HepG2 (cell line): ENCODE data around the gene TMEM253. TPM values are rescaled to one million over a fixed set of nuclear protein-coding genes. Genes with fewer than 3 reads are reported as not detected.

Experiments
- ASH2L ChIP-seq: fragments of 300-600, 200-600 bp; sonication (generic); IDR thresholded peaks from 2 replicates; pipeline ENCODE4 v1.7.0; 2017; ENCODE audit warnings: low read depth, mild to moderate bottlenecking, moderate library complexity, mixed read lengths, low read length; ENCODE audit not compliant: insufficient read length
- ATF7-NPFF ChIP-seq: sonication (generic); formaldehyde crosslinking; IDR thresholded peaks from 2 replicates; pipeline ENCODE4 v1.8.1; 2023; ENCODE audit warnings: mild to moderate bottlenecking, low read depth, missing genetic modification reagents, moderate library complexity
- ELF3 ChIP-seq: IDR thresholded peaks from 2 replicates; pipeline ENCODE4 v1.6.1; 2016; ENCODE audit warnings: missing genetic modification reagents, missing compliant biosample characterization
- FOXA1 ChIP-seq, 2 experiments: fragments of 450-650 bp in 1 of 2; sonication (generic) in 1 of 2; formaldehyde crosslinking in 1 of 2; IDR thresholded peaks; 2 replicates each; pipeline versions ENCODE4 v1.4.0 to v1.6.1; 2016 to 2020; ENCODE audit warnings: missing genetic modification reagents in 1 of 2
- HDAC6 ChIP-seq: fragments of 200-600 bp; sonication (generic); IDR thresholded peaks from 2 replicates; pipeline ENCODE4 v1.7.0; 2017; ENCODE audit warnings: mild to moderate bottlenecking, antibody characterized with exemption, low read length, low read depth
- JDP2 ChIP-seq: sonication (generic); formaldehyde crosslinking; IDR thresholded peaks from 2 replicates; pipeline ENCODE4 v1.8.1; 2022; ENCODE audit warnings: missing genetic modification reagents, borderline replicate concordance
- KMT2A ChIP-seq: sonication (generic); formaldehyde crosslinking; IDR thresholded peaks from 2 replicates; pipeline ENCODE4 v1.4.0; 2020; ENCODE audit warnings: missing genetic modification reagents
- LCORL ChIP-seq, 2 experiments: fragments of 450-650 bp in 1 of 2; sonication (generic) in 1 of 2; formaldehyde crosslinking in 1 of 2; IDR thresholded peaks; 2 replicates each; pipeline versions ENCODE4 v1.5.0 to v1.6.1; 2017 to 2020; ENCODE audit warnings: antibody characterized with exemption in 1 of 2, missing genetic modification reagents in 1 of 2
- MAZ ChIP-seq, 2 experiments: sonication (generic) in 1 of 2; formaldehyde crosslinking in 1 of 2; IDR thresholded peaks; 2 replicates each; pipeline versions ENCODE4 v1.5.0 to v1.6.1; 2012 to 2020; ENCODE audit warnings: low read depth in 2 of 2, mild to moderate bottlenecking in 2 of 2, borderline replicate concordance in 1 of 2, improper control_type of control experiment in 1 of 2, low read length in 1 of 2, missing genetic modification reagents in 1 of 2, moderate library complexity in 1 of 2
- MIER3 ChIP-seq: IDR thresholded peaks from 2 replicates; pipeline ENCODE4 v1.6.1; 2016; ENCODE audit warnings: missing compliant biosample characterization, borderline replicate concordance
- REPIN1 ChIP-seq: sonication (generic); formaldehyde crosslinking; IDR thresholded peaks from 2 replicates; pipeline ENCODE4 v1.8.0; 2022; ENCODE audit warnings: missing genetic modification reagents, low read depth, mild to moderate bottlenecking, borderline replicate concordance
- SIN3A ChIP-seq: IDR thresholded peaks from 2 replicates; pipeline ENCODE4 v1.6.1; 2011; ENCODE audit warnings: low read depth, mild to moderate bottlenecking, control low read depth, low read length, borderline replicate concordance
- ZBTB1 ChIP-seq: sonication (generic); formaldehyde crosslinking; IDR thresholded peaks from 2 replicates; pipeline ENCODE4 v1.4.0; 2020; ENCODE audit warnings: missing genetic modification reagents, borderline replicate concordance
- ZKSCAN8 ChIP-seq: IDR thresholded peaks from 2 replicates; pipeline ENCODE4 v1.6.1; 2016; ENCODE audit warnings: borderline replicate concordance, missing genetic modification reagents, missing compliant biosample characterization
- ZMAT3 ChIP-seq: sonication (generic); formaldehyde crosslinking; conservative IDR thresholded peaks from 2 replicates; pipeline ENCODE4 v1.7.0; 2021; ENCODE audit warnings: missing genetic modification reagents
- ZNF562 ChIP-seq: sonication (generic); formaldehyde crosslinking; IDR thresholded peaks from 2 replicates; pipeline ENCODE4 v1.8.0; 2022; ENCODE audit warnings: missing genetic modification reagents, borderline replicate concordance
- ZNF747 ChIP-seq: sonication (generic); formaldehyde crosslinking; IDR thresholded peaks from 2 replicates; pipeline ENCODE4 v1.8.1; 2023; ENCODE audit warnings: missing genetic modification reagents, mild to moderate bottlenecking, borderline replicate concordance
- ZSCAN12 ChIP-seq: sonication (generic); formaldehyde crosslinking; IDR thresholded peaks from 2 replicates; pipeline ENCODE4 v1.9.0; 2021; ENCODE audit warnings: mild to moderate bottlenecking, missing genetic modification reagents
- polyA plus RNA-seq, 8 experiments: library from polyadenylated mRNA; depleted of rRNA in 3 of 8; stranded (reverse) in 7 of 8; unstranded in 1 of 8; fragments of >200 nt; fragmentation: Illumina TruSeq in 4 of 8; extraction: Trizol in 4 of 8; gene quantifications; 2 replicates each; pipeline versions ENCODE4 v1.2.1 to v1.2.3, GENCODE V29; 2011 to 2016; ENCODE audit warnings: low read depth in 4 of 8, missing spikeins in 1 of 8, mixed read lengths in 1 of 8; ENCODE audit not compliant: insufficient read depth in 1 of 8
- total RNA-seq, 5 experiments: library from RNA; depleted of rRNA; stranded (reverse); fragments of >200 nt; fragmentation: Illumina TruSeq; extraction: Trizol; gene quantifications; 2 replicates each; pipeline ENCODE4 v1.2.3, GENCODE V29; 2016; ENCODE audit warnings: low read depth in 1 of 5
- TF ChIP-seq, protein P1 (sequence below): sonication (generic); formaldehyde crosslinking; IDR thresholded peaks from 2 replicates; pipeline ENCODE4 v1.4.0; 2020; ENCODE audit warnings: missing genetic modification reagents, borderline replicate concordance
- TF ChIP-seq, protein P2 (sequence below): sonication (generic); formaldehyde crosslinking; IDR thresholded peaks from 2 replicates; pipeline ENCODE4 v1.4.0; 2020; ENCODE audit warnings: mild to moderate bottlenecking, low read depth, missing genetic modification reagents

Gene TMEM253
- total and polyA plus RNA-seq, 2 of the 13 experiments (the other 11 are each of a cell fraction or from before 2014, with no cell fraction given) = 0.29 to 0.45 TPM

DNA sequence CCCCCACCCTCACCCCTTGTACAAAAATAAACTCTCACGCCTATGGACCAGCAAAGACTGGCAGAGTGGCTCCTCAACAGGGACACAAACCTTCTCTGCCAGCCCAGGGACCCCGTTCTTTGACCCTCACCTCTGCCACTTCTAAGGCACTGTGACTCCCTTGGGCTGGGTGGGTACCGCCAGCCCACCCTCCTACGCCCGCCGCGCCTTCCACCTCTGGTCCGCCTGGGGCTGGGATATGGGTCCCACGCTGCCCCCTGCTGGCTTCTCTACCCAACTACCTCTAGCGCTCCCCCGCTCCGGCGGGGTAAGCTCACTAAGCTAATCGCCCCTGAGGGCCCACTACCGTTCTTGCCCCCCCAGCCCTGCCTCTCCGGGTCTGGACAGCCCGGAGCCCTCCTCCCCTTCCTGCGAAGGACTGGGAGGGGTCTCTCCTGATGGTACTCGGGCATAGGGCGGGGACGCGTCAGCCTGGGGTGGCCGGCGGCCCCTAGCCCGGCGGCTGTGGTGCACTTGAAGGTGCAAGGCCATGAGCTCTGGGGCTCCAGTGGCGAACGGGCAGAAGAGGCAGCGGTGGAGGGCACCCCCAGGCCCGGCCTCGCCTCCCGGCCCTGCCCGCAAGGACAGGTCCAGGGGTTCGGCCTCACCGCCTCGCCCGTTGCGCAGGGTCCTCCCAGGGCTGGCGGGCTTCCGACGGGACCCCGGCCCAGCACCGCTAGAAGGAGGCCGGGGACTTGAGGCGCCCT, 10.5 kb upstream of the TMEM253 start (continued):
- TF ChIP-seq FOXA1 (IDR thresholded peaks at IDR 0.05) = no peak
- TF ChIP-seq FOXA1 (CRISPR knock-in tag; IDR thresholded peaks at IDR 0.05) = 0 out of 2 replicates have a peak, but pooled peaks have one; percentile 14
- no peak for TF ChIP-seq LCORL (IDR thresholded peaks at IDR 0.05)
- 0 out of 2 replicates have a peak, but pooled peaks have one; percentile 11 for TF ChIP-seq LCORL (CRISPR knock-in tag; IDR thresholded peaks at IDR 0.05)
- TF ChIP-seq MAZ (IDR thresholded peaks at IDR 0.05; ENCODE audit: borderline replicate concordance, low read depth, low read length) = no peak
- no peak for TF ChIP-seq MAZ (CRISPR knock-in tag; IDR thresholded peaks at IDR 0.05; ENCODE audit: low read depth)
- TF ChIP-seq ATF7-NPFF (CRISPR knock-in tag) = peak; percentile 25; the same call in 1 of the 2 replicates
- 0 out of 2 replicates have a peak, but pooled peaks have one; percentile 28 for TF ChIP-seq ZMAT3
- no peak for TF ChIP-seq ASH2L
- TF ChIP-seq MIER3 = no peak
- no peak for TF ChIP-seq ELF3 (CRISPR knock-in tag)
- TF ChIP-seq KMT2A (CRISPR knock-in tag) = no peak
- no peak for TF ChIP-seq JDP2 (CRISPR knock-in tag)
- no peak for TF ChIP-seq HDAC6
- TF ChIP-seq, protein P1, sequence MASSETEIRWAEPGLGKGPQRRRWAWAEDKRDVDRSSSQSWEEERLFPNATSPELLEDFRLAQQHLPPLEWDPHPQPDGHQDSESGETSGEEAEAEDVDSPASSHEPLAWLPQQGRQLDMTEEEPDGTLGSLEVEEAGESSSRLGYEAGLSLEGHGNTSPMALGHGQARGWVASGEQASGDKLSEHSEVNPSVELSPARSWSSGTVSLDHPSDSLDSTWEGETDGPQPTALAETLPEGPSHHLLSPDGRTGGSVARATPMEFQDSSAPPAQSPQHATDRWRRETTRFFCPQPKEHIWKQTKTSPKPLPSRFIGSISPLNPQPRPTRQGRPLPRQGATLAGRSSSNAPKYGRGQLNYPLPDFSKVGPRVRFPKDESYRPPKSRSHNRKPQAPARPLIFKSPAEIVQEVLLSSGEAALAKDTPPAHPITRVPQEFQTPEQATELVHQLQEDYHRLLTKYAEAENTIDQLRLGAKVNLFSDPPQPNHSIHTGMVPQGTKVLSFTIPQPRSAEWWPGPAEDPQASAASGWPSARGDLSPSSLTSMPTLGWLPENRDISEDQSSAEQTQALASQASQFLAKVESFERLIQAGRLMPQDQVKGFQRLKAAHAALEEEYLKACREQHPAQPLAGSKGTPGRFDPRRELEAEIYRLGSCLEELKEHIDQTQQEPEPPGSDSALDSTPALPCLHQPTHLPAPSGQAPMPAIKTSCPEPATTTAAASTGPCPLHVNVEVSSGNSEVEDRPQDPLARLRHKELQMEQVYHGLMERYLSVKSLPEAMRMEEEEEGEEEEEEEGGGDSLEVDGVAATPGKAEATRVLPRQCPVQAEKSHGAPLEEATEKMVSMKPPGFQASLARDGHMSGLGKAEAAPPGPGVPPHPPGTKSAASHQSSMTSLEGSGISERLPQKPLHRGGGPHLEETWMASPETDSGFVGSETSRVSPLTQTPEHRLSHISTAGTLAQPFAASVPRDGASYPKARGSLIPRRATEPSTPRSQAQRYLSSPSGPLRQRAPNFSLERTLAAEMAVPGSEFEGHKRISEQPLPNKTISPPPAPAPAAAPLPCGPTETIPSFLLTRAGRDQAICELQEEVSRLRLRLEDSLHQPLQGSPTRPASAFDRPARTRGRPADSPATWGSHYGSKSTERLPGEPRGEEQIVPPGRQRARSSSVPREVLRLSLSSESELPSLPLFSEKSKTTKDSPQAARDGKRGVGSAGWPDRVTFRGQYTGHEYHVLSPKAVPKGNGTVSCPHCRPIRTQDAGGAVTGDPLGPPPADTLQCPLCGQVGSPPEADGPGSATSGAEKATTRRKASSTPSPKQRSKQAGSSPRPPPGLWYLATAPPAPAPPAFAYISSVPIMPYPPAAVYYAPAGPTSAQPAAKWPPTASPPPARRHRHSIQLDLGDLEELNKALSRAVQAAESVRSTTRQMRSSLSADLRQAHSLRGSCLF (CRISPR knock-in tag) = no peak
- TF ChIP-seq ZNF562 (CRISPR knock-in tag) = no peak
- TF ChIP-seq ZBTB1 (CRISPR knock-in tag) = no peak
- TF ChIP-seq ZNF747 (CRISPR knock-in tag) = no peak
- no peak for TF ChIP-seq SIN3A
- TF ChIP-seq, protein P2, sequence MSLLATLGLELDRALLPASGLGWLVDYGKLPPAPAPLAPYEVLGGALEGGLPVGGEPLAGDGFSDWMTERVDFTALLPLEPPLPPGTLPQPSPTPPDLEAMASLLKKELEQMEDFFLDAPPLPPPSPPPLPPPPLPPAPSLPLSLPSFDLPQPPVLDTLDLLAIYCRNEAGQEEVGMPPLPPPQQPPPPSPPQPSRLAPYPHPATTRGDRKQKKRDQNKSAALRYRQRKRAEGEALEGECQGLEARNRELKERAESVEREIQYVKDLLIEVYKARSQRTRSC (CRISPR knock-in tag) = no peak
- TF ChIP-seq ZKSCAN8 (CRISPR knock-in tag) = no peak
- peak; percentile 52; the same call in 1 of the 2 replicates for TF ChIP-seq REPIN1 (CRISPR knock-in tag)
- no peak for TF ChIP-seq ZSCAN12 (CRISPR knock-in tag)
